GM10266 (cell line): Measurements from ENCODE around the gene MRPL20.

ENCODE experiments used
- DNase-seq: peaks from one replicate; pipeline ENCODE4 v3.0.0; 2012; ENCODE audit errors: extremely low spot score
- TF ChIP-seq, protein P1 (sequence below): IDR thresholded peaks from 2 replicates; pipeline ENCODE4 v1.5.1; 2012; ENCODE audit warnings: mild to moderate bottlenecking, low read depth; ENCODE audit not compliant: control insufficient read depth, insufficient read depth; ENCODE audit errors: missing control alignments

Gene MRPL20

DNA sequence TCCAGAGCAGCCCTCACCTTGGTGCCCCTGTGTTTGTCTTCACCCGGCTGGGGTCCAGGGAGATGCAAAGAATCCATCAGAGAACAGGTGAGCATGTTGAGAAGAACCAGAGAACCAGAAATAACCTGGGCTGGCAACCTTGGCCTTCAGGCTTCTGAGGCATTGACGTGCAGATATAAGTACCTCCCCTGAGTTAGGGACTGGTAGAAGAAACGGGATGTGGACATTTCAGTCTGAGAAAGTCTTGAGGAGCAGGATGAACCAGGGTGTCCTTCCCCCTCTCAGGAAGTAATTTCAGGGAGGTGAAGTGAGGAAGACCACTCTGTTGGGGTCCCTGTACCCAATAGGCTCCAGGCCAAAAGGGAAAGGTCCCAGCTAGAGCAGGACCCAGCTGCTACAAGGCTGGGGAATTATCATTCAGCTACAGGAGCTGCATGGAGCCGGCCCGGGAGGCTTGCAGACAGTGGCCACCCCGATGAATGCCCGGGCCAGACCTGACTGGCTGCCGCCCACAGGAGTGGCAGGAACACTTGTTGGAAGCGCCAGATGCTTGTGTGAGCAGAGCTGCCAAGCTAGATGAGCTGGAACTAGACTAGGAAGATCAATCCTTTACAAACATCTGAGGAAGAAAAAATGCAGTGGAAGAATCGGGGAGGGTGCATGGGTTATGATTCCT, 30.4 kb downstream of the MRPL20 start:
- TF ChIP-seq, protein P1, sequence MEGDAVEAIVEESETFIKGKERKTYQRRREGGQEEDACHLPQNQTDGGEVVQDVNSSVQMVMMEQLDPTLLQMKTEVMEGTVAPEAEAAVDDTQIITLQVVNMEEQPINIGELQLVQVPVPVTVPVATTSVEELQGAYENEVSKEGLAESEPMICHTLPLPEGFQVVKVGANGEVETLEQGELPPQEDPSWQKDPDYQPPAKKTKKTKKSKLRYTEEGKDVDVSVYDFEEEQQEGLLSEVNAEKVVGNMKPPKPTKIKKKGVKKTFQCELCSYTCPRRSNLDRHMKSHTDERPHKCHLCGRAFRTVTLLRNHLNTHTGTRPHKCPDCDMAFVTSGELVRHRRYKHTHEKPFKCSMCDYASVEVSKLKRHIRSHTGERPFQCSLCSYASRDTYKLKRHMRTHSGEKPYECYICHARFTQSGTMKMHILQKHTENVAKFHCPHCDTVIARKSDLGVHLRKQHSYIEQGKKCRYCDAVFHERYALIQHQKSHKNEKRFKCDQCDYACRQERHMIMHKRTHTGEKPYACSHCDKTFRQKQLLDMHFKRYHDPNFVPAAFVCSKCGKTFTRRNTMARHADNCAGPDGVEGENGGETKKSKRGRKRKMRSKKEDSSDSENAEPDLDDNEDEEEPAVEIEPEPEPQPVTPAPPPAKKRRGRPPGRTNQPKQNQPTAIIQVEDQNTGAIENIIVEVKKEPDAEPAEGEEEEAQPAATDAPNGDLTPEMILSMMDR: no peak
- DNase-seq: no peak

DNA sequence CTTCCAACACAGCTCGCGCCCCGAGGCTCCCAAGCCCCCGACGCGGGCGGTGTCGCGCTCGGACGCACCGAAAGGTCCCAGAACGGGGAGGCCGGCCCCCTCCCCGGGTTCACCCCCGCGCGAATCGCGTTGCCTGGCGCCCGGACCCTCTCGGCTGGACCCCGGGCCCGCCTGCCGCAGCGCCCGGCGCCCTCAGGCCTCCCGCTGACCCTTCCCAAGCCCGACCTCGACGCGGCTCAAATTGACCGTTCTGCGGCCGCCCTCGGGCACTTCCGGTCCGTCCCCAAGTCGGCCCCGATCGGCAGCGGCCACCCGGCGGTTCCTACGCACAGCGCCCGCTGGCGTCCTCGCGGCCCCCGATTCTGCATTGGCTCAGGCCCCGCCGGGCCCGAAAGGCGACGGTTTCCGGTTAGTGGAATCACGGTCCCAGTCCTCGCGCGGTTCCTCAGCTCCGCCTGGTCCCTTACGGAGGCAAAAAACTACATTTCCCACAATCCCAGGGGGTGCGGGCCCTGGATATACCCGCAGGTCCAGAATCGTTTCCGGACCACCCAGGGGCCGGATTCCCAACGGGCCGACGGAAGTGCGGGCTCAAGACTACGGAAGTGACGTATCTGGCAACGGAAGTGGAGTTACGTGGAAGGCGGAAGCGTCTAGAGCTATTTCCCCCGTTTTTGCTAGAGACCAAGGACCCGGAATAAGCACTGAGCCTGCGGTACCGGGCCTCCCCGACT, 32.0 kb downstream of the MRPL20 start, which contains the start of gene AURKAIP1:
AURKAIP1 (minus strand) TSS at position 279 of the 734 bp plus-strand sequence. CDS start 451 bp downstream, outside the sequence.
- TF ChIP-seq, protein P1: peak; percentile 38
- peak; percentile 99 for DNase-seq

DNA sequence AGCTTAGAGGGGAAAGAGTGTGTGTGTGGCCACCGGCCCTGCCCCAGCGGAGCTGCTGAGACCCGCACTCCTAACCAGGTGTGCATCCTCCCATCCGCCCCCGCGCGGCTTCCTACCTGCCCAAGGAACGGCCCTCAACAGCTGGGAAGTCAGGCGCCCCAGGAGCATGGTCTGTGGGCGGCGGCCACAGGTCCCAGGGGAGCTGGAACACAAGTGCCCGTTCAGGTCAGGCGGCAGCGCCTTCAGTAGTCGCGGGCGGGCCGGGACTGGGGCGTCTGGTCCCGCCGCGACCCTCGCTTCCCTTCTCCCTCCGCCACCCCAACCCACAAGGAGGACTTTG, 32.5 kb downstream of the MRPL20 start:
- TF ChIP-seq, protein P1: no peak
- DNase-seq: no peak

DNA sequence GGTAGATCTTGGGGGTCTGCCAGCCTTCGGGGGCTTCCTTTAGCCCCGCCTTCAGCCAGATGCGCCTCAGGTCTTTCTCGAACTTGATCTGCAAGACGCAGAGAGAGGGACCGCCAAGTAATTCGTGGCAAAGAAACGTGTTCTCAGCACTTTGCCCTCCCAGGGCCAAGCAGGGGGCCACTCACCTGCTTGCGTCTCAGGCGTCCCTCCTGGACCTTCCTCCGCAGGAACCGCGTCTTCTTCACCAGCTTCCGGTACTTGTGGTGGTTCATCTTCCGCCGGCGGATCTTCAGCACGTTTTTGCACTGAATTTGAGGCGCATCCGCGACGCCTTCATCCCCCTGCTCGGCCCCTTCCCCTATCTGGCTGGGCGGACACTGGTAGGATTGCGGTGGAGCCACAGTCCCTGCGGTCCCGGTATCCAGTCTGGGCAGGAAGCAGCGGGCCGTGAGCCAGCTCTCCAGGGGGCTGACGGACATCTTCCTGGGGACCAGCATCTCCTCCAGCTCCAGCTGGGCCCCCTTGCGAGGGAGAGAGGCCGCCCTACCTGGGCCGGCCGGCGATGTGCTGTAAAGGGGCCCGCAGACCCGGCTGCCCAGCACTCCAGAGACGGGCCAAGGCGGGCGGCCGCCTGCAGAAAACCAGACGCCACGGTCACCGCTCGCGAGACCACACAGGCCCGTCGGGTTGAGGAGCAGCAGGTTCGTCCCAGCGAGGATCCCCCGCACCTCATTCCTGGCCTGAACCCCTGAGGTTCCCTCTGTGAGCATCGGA, 33.1 kb downstream of the MRPL20 start:
- TF ChIP-seq, protein P1: no peak
- no peak for DNase-seq

DNA sequence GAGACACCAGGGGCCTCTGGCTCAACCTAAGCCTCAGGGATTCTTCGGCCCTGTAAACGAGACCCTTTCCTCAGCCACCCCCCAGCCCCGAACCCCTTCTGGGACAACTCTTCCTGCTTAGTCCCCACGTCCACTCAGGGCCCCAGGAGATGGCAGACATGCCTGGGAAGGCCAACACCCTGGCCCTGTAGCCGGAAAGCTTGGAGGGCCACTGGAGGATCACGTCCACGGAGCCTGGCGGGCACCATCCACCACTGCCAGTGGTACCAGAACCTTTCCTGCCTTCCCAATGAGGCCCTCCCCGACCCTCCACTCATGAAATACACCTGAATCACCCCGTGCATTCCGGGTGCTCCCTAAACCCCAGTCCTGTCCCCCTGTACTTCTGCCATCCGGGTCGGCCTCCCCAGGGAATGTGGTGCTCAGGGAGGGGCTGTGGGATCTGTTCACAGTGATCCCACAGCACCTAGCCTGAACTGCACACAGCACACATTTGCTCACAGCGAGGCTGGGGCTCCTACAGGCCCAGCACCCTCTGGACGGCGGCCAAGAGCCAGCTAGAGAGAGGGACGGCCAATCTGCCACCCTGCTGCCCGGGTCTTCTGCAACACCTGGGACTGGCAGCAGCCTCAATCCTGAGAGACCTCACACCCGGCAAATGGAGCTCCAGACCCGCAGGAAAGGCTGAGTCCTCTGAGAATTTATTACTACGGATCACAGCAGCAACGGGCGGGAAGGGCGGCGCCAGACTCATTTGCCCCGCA, 33.9 kb downstream of the MRPL20 start:
- DNase-seq: no peak
- TF ChIP-seq, protein P1: no peak

DNA sequence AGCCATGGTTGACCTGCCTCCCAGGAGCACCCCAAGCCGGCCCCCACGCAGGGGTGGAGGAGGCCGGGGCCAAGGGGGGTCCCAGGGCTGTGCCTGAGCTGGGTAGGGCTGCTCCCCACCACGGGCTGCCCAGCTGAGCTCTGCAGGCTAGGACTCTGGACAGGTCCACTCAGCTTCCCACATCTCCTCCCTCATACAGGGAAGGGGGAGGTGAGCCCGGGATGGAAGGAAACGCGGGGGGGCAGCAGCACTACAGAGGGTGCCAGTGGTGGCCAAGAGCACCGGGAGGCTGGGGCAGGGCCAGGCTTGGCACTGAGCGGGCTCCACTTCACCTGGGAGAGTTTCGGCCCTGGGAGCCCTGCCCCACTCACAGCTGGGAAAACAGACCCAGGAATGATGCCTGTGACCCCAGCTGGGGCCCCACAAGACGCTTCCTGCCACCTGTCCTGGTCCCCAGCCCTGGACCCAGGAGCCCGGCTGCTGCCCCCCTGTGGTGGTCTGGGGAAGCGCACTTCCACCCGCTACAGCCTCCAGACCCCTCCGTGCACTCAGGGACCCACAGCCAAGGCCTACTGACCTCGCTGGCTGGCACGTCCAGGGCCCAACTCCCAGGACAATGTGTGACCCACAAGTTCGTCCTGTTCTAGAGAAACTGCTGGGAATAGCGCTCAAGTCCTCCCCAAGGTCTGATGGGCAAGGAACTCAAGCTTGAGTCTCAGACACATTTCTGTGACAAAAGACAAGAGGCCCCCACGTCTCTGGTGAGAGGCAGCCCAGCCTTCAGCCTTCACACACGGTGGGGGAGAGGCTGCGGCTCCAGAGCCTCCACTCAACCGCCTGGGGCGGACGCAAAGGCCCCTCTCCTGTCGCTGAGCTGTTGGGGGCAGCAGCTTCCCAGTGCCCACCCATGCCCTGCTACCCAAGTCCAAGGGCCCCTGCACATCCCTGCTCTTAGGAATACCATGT, 35.1 kb downstream of the MRPL20 start:
- peak; percentile 90 for DNase-seq
- TF ChIP-seq, protein P1: peak; percentile 92
